Hepatocyte (in vitro differentiated cells): ENCODE data around the gene RPL27A.

Source experiments
- EZH2 ChIP-seq: fragments of 200-600 bp; sonication (generic); IDR thresholded peaks from 2 replicates; pipeline ENCODE4 v1.6.1; 2016; ENCODE audit warnings: antibody characterized with exemption, mild to moderate bottlenecking, borderline replicate concordance
- EZH2phosphoT487 ChIP-seq: fragments of 200-600 bp; sonication (generic); IDR thresholded peaks from one replicate; pipeline ENCODE4 v1.6.1; 2018; ENCODE audit warnings: antibody characterized with exemption, mild to moderate bottlenecking, low read depth, moderate library complexity; ENCODE audit not compliant: unreplicated experiment, severe bottlenecking
- TF ChIP-seq, protein P1 (sequence below): fragments of 200-600 bp; sonication (generic); IDR thresholded peaks from 2 replicates; pipeline ENCODE4 v1.5.1; 2016; ENCODE audit warnings: antibody characterized with exemption, mild to moderate bottlenecking; ENCODE audit not compliant: poor library complexity

DNA sequence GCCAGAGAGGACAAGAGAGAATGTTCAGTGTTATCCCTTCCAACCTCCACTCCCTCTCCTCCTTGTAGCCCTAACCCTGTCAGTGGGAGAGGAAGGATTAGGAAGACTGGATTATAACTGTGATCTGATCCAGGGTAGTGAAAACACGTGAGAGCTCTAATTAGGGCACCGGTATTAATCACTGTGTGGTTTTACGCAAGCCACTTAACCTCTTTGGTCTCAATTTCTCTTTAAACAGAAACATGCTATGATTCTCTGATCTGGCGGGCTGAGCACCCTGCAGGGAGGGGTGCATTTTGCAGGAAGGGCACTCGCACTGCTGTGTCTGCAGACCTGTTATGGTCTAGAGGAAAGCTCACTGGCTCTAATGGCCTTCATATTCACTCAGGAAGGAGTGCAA is 11.5 kb downstream of the RPL27A start:
- TF ChIP-seq, protein P1, sequence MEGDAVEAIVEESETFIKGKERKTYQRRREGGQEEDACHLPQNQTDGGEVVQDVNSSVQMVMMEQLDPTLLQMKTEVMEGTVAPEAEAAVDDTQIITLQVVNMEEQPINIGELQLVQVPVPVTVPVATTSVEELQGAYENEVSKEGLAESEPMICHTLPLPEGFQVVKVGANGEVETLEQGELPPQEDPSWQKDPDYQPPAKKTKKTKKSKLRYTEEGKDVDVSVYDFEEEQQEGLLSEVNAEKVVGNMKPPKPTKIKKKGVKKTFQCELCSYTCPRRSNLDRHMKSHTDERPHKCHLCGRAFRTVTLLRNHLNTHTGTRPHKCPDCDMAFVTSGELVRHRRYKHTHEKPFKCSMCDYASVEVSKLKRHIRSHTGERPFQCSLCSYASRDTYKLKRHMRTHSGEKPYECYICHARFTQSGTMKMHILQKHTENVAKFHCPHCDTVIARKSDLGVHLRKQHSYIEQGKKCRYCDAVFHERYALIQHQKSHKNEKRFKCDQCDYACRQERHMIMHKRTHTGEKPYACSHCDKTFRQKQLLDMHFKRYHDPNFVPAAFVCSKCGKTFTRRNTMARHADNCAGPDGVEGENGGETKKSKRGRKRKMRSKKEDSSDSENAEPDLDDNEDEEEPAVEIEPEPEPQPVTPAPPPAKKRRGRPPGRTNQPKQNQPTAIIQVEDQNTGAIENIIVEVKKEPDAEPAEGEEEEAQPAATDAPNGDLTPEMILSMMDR: no peak
- TF ChIP-seq EZH2 (no peak), EZH2phosphoT487 (no peak)
